HEK293T (cell line): ENCODE results near the gene CNTN5.

ENCODE experiments used
- ARNT ChIP-seq: fragments of 450-650 bp; IDR thresholded peaks from 2 replicates; pipeline ENCODE4 v1.6.1; 2017; ENCODE audit warnings: mild to moderate bottlenecking
- BHLHE40 ChIP-seq: fragments of 450-650 bp; IDR thresholded peaks from 2 replicates; pipeline ENCODE4 v1.6.1; 2016; ENCODE audit warnings: mild to moderate bottlenecking, moderate library complexity, borderline replicate concordance
- CTBP1 ChIP-seq: fragments of 450-650 bp; IDR thresholded peaks from 2 replicates; pipeline ENCODE4 v1.6.1; 2016; ENCODE audit warnings: borderline replicate concordance
- ELF4 ChIP-seq: fragments of 450-650 bp; IDR thresholded peaks from 2 replicates; pipeline ENCODE4 v1.6.1; 2017; ENCODE audit warnings: antibody characterized with exemption
- FOXA1 ChIP-seq: fragments of 450-650 bp; IDR thresholded peaks from 2 replicates; pipeline ENCODE4 v1.6.1; 2016; ENCODE audit warnings: mild to moderate bottlenecking
- FOXK2 ChIP-seq: fragments of 450-650 bp; IDR thresholded peaks from 2 replicates; pipeline ENCODE4 v1.6.1; 2016; ENCODE audit warnings: mild to moderate bottlenecking
- HDGF ChIP-seq: fragments of 450-650 bp; IDR thresholded peaks from 2 replicates; pipeline ENCODE4 v1.6.1; 2017; ENCODE audit warnings: antibody characterized with exemption, borderline replicate concordance
- L3MBTL2 ChIP-seq: fragments of 450-650 bp; conservative IDR thresholded peaks from 2 replicates; pipeline ENCODE4 v1.6.1; 2016; ENCODE audit warnings: mild to moderate bottlenecking
- LEF1 ChIP-seq: fragments of 450-650 bp; IDR thresholded peaks from 2 replicates; pipeline ENCODE4 v1.6.1; 2017; ENCODE audit warnings: mild to moderate bottlenecking, borderline replicate concordance
- PKNOX1 ChIP-seq: fragments of 450-650 bp; IDR thresholded peaks from 2 replicates; pipeline ENCODE4 v1.6.1; 2016
- SP1 ChIP-seq: fragments of 450-650 bp; IDR thresholded peaks from 2 replicates; pipeline ENCODE4 v1.6.1; 2017
- SUZ12 ChIP-seq: fragments of 450-650 bp; IDR thresholded peaks from 2 replicates; pipeline ENCODE4 v1.6.1; 2016; ENCODE audit warnings: mild to moderate bottlenecking
- TARDBP ChIP-seq: fragments of 450-650 bp; IDR thresholded peaks from 2 replicates; pipeline ENCODE4 v1.6.1; 2016
- ZNF384 ChIP-seq: fragments of 450-650 bp; IDR thresholded peaks from 2 replicates; pipeline ENCODE4 v1.6.1; 2016

GRCh38 chr11:99069856-99070444 lies 49.2 kb downstream of the CNTN5 start:
- TF ChIP-seq SUZ12 (no peak), SP1 (no peak), HDGF (no peak), ZNF384 (no peak), FOXK2 (no peak), FOXA1 (no peak), BHLHE40 (no peak), PKNOX1 (no peak), CTBP1 (no peak), TARDBP (no peak), L3MBTL2 (no peak), ARNT (no peak), LEF1 (no peak), ELF4 (no peak)
